Left ventricle myocardium superior (tissue), 1 donor: ENCODE data around the gene CRISP2. TPM values are rescaled to one million over a fixed set of nuclear protein-coding genes. Genes with fewer than 3 reads are reported as not detected.
"Not testable (repeated sequence)": the region's sequence is repeated elsewhere in the genome, so short reads cannot be mapped to it uniquely, and the experiment has no call there.

Experiments
- ATAC-seq: fragments of 200-7000 bp; cut with Tn5 transposase; one replicate; pipeline ENCODE4 v1.9.1; 2020; ENCODE audit warnings: mild to moderate bottlenecking, moderate library complexity
- DNase-seq: peaks from one replicate; pipeline ENCODE4 v3.0.0-alpha.2; 2020
- intact Hi-C: fragments of 100-400 bp; cut with micrococcal nuclease; formaldehyde crosslinking; loops from one replicate; pipeline ENCODE4 v1.11.0; 2022
- long read RNA-seq: library from polyadenylated mRNA; unstranded; transcript quantifications from one replicate; pipeline ENCODE4 v2.0.0, GENCODE V29; 2021
- total RNA-seq: library from RNA; stranded (reverse); fragmentation: NEBNext Ultra II Directional; extraction: Animal tissue kit (Norgen Biotek cat#: 25700); gene quantifications from one replicate; pipeline ENCODE4 v1.2.1, GENCODE V29; 2021
- donor health status: DM: no; HTN: yes; CAD: no; lungs with severe emphysema.

Gene CRISP2, protein sequence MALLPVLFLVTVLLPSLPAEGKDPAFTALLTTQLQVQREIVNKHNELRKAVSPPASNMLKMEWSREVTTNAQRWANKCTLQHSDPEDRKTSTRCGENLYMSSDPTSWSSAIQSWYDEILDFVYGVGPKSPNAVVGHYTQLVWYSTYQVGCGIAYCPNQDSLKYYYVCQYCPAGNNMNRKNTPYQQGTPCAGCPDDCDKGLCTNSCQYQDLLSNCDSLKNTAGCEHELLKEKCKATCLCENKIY
- total RNA-seq: not detected
- long read RNA-seq: 0 reads

DNA sequence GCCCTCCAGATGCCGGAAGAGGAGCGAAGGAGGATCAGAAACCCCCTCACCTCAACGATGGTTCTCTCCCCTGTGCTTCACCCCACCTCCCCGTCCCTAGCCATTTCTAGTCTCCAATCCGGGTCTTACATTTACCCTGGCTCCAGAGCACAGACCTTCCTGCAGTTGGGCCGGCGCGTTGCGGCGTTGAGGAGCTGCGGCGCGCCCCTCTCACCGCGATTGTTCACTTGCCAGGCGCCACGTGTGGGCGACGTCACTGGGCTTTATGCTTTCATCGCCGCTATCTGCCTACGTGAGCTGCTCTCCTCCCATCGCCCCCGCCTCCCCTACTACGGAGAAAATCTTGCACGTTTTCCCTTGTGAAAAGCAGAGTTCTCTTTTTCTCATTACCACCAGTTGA, at the start of gene CRISP2:
Gene CRISP2 (minus strand): TSS at position 198 of the 400 bp plus-strand sequence. CDS start 4,347 bp downstream, outside the sequence.
- DNase-seq: no peak
- ATAC-seq: no peak
- intact Hi-C loops: no loop called here

DNA sequence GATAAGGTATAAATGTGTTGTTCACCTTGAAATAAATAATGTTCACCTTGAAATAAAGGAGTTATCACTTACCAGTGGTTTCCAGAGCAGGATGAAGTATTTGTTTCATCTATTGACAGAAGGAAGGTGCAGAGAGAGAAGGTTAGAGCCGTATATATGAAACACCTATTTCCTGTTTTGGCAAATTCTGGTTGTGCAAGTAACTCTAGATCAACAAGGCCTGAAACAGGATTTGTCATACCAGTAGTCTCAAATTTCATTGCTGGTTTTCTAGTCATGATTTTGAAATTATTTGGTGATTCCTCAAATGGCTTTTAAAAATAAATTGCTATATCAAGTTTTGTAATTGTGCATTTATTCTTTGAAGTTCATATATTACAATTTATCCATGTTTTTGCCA, 30.9 kb upstream of the CRISP2 start, which contains the start of gene CRISP3:
Gene CRISP3 (minus strand): TSS at position 130 of the 400 bp plus-strand sequence. CDS start 21 bp downstream, at position 109.
- ATAC-seq: no peak
- intact Hi-C loops: no loop called here

GRCh38 chr6:49743429-49743828, 30.1 kb upstream of the CRISP2 start:
- no peak for ATAC-seq
- intact Hi-C loops: no loop called here
- no peak for DNase-seq

More for the DNA sequence above, 30.9 kb upstream of the CRISP2 start, which contains the start of gene CRISP3:
- DNase-seq: no peak

- ATAC-seq: no peak
- no peak for DNase-seq
- intact Hi-C loops: no loop called here
Measured at GRCh38 chr6:49739423-49739822, 26.1 kb upstream of the CRISP2 start.

- ATAC-seq (no peak), DNase-seq (no peak)
- intact Hi-C loops: no loop called here
Measured at GRCh38 chr6:49736017-49736508, 22.7 kb upstream of the CRISP2 start.

DNA sequence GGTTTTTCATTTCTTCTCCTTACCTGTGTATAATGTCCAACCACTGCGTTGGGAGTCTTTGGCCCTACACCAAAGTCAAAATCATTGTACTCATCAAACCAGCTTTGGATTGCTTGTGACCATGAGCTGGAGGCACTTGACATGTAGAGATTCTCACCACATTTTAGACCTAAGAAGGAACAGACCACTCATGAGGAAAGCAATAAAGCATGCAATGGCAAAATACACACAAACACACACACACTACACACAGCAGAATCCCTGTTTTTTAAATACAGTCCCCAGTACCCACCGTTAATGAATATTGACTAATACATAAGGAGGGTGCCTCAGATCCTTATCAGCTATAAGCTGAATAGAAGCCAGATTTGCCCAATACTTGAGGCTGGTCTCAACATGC, 20.3 kb upstream of the CRISP2 start:
- DNase-seq (no peak), ATAC-seq (no peak)
- intact Hi-C loops: no loop called here

- no peak for ATAC-seq
- intact Hi-C loops: no loop called here
- DNase-seq: no peak
Measured at GRCh38 chr6:49732781-49733180, 19.4 kb upstream of the CRISP2 start.

DNA sequence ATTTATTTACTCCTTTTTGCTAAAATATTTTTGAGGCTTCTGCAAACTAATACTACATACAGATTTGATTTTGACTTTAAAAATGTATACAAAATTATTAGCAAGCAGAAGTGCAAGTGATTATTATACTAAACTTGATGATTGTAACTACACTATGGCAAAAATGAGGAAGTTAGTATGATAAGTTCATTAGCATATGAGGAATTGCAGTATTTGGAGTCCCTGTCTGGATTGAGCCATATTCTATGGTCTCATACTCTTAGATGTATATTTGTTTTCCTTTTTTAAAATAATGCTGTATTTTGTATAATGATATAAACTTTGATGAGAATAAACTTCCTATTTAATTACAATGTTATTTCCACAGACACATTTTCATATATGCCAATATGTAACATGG, 16.9 kb upstream of the CRISP2 start:
- intact Hi-C loops: no loop called here
- ATAC-seq (no peak), DNase-seq (no peak)

DNA sequence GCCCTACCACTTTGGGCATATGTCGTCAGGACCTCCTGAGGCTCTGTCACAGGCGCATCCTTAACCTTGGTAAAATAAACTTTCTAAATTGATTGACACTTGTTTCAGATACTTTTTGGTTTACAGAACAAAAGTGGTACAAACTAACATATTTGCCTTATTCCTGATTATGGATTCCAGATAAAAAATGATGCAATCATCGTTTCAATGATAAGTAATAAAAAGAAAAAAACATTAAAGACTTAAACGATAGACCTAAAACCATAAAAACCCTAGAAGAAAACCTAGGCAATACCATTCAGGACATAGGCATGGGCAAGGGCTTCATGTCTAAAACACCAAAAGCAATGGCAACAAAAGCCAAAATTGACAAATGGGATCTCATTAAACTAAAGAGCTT, 10.6 kb upstream of the CRISP2 start:
- DNase-seq, ATAC-seq, intact Hi-C loops: not testable (repeated sequence)

DNA sequence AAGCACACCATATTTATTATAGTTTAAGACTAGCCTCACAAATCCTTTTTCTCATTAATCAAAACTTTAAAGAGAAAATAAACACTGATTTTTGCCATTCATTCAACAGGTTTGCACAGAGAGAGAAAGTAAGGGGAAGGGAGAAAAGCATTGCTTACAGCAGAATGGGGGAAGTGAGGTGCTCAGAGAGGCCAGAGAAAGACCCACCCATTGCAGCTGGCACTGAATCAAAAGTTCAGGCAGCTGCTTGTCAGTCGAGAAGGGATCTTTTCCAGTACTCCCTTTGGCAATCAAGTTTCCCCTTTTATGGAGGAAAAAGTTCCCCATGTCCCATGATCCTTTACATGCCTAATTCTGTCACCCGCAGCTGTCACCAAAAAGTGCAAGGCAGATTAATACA, 8.0 kb upstream of the CRISP2 start:
- ATAC-seq (no peak), DNase-seq (no peak)
- intact Hi-C loops: no loop called here

DNA sequence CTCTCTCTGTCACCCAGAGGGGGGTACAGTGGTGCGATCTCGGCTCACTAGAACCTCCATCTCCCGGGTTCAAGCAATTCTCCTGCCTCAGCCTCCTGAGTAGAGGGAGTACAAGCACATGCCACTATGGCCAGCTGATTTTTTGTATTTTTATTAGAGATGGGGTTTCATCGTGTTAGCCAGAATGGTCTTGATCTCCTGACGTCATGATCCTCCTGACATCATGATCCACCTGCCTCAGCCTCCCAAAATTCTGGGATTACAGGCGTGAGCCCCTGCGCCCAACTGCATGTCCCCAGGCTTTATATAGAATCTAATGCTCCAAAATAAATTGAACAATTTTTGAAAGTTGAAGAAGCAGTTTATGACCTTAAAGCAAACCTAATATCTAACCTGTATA, 7.0 kb upstream of the CRISP2 start:
- intact Hi-C loops: no loop called here
- ATAC-seq (no peak), DNase-seq (no peak)

GRCh38 chr6:49698478-49698877, 14.9 kb downstream of the CRISP2 start:
- intact Hi-C loops: no loop called here
- no peak for ATAC-seq
- no peak for DNase-seq

GRCh38 chr6:49693512-49693911, 19.8 kb downstream of the CRISP2 start:
- ATAC-seq (no peak), DNase-seq (no peak)
- intact Hi-C loops: no loop called here

DNA sequence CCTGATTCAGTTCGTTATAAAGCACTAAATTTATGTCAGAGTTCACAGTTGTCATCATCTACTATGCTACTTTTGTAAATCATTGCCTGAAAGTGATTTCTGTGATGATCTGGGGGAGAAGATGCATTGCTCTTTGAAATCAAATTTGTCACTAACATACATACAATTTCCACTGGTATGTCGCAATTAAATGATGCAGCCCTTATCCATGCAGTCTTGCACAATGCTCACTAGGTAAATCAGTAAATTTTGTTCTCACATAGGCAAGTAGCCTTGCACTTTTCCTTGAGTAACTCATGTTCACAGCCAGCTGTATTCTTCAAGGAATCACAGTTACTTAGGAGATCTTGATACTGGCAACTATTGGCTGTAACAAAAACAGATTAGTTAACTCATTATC, 20.8 kb downstream of the CRISP2 start:
- intact Hi-C loops: no loop called here
- DNase-seq: no peak
- no peak for ATAC-seq

GRCh38 chr6:49676671-49677281, 36.6 kb downstream of the CRISP2 start:
- intact Hi-C loops: no loop called here
- no peak for ATAC-seq
- no peak for DNase-seq

DNA sequence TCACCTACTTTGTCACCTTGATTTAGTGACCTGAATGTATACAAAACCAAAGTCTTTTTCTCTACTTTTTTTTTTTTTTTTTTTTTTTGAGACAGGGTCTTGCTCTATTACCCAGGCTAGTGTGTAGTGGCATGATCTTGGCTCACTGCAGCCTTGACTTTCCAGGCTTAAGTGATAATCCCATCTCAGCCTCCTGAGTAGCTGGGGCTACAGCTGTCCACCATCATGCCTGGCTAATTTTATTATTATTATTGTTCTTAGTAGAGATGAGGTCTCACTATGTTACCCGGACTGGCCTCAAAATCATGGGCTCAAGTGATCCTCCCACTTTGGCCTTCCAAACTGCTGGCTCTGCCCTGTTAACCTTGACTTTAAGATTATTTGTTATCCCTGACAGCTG, 37.5 kb downstream of the CRISP2 start:
- ATAC-seq (no peak), DNase-seq (no peak)
- intact Hi-C loops: no loop called here

DNA sequence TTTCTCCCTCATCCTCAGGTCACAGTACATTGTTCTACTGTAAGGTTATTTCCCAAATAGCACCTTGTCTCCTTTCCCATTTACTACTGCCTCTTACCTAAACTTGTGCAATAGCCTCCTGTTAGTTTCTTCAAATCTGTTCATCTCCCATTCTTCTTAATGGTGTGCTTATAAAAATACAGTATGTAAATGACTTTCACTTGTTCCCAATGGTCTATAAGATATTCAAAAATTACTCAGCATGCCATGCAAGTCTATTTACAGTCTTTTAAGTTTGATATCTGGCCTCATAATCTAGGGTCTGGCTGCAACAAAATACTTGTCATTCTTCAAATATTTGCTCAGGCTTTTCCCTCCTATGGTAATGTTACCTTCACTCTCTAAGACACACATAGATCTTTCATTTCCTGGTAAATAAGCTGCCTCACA, 45.2 kb downstream of the CRISP2 start:
- intact Hi-C loops: no loop called here
- DNase-seq: no peak
- no peak for ATAC-seq

DNA sequence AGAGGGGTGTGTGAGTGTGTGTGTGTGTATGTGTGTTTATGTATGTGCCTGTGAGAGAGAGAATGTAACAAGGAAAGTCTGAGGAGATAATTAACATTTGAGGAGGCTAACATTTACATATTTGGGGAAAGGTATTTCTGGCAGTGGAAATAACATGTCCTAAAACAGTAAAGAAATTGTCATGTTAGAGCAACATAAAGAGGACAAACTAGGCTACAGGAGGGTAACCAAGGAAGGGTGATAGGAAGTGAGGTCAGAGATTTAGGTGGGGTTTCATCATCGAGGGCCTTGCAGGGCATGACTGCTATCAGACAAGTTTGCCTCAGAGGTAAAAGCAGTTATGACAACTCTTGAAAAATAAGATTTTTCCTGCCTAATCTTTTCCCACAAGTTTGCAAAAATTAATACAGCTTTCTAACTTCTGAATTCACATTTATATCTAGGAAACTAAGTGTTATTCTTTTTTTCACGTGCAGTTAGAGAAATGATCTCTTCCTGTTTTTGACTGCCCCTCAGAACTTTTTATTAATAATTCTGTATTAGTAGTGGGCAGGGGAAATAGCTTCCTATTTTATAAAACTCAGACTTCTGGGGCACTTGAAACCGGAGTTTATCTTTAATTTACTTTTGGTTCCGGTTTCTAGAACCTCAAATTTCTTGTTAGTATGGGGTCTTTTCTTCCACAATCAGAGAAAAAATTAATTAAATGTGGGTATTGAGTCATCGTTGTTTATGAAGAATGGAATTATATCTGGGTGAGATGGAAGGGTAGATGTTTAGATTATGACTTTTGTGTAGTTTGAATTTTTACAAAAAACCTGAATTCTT, 46.2 kb downstream of the CRISP2 start:
- intact Hi-C loops: no loop called here

GRCh38 chr6:49666480-49666879, 46.9 kb downstream of the CRISP2 start:
- ATAC-seq (no peak), DNase-seq (no peak)
- intact Hi-C loops: no loop called here

More for the DNA sequence above, 46.2 kb downstream of the CRISP2 start:
- DNase-seq (no peak), ATAC-seq (no peak)

GRCh38 chr6:49664817-49665216, 48.5 kb downstream of the CRISP2 start:
- ATAC-seq: no peak
- intact Hi-C loops: no loop called here
- no peak for DNase-seq
